HL-60/S4 treated with retinoic acid at 250 ng/mL for 4 days and 3 days (cell line): ENCODE results near the gene RNF11.

Experiments used
- in situ Hi-C: fragments of 300-500 bp; cut with MboI; formaldehyde crosslinking; loops from 2 replicates; pipeline ENCODE4 v1.7.0; 2022; ENCODE audit warnings: low sequenced_read_pairs

RNF11 gene

DNA sequence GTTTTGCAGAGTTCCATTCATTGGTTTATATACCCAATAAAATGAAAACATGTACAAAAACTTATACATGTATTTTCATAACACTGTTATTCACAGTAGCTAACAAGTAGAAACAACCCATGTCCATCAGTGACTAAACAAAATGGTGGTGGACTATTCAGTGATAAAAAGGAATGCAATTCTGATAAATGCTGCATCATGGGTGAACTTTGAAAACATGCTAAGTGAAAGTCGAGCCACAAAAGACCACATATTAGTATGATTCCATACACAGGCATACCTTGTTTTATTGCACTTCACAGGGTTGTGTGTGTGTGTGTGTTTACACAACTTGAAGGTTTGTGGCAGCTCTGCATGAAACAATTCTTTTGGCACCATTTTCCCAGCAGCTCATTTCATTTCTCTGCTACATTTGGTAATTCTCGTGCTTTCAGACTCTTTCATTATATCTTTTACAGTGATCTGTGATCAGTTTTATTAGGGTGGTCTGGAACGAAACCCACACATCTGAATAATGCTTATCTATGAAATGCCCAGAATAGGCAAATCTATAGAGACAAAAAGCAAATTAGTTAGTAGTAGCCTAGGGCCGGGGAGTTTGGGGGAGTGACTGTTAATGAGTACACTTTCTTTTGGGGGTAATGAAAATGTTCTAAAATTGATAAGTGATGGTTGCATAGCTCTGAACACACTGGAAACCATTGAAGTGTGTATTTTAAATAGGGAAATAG is 27.2 kb downstream of the RNF11 start:
- in situ Hi-C loops = no loop called here

DNA sequence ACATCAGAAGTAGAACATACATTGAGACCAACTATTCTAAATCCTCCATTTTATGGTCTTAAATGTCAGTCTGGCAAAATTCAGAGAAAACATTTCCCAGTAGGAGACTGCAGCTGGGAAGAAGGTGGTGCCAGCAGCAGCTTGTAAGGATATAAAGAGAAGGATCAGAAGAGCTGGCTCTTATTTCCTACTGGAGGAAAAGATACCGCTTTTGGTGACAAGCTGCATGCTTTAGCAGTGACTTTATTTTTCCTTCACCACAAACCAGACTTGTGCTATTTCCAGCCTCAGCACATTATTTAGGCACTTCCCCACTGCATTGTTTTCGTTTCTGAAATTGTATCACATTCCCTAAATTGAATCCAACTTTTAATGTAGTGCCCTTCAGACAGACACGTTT is 28.4 kb downstream of the RNF11 start:
- in situ Hi-C loops = no loop called here

DNA sequence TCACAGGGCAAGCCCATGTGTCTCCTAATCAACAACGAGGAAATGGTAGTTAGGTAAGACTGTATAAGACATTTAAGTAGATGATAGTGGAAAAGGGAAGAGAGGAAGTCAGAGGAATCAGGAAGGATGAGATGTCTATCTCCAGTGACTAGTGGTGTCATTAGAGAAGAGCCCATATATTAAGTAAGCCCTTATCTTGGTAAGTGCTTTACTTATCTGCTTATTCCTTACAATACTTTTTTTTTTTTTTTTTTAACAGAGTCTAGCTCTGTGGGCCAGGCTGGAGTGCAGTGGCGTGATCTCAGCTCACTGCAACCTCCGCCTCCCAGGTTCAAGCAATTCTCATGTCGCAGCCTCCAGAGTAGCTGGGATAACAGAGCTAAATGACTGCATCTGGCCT is 29.5 kb downstream of the RNF11 start:
- in situ Hi-C loops = no loop called here

DNA sequence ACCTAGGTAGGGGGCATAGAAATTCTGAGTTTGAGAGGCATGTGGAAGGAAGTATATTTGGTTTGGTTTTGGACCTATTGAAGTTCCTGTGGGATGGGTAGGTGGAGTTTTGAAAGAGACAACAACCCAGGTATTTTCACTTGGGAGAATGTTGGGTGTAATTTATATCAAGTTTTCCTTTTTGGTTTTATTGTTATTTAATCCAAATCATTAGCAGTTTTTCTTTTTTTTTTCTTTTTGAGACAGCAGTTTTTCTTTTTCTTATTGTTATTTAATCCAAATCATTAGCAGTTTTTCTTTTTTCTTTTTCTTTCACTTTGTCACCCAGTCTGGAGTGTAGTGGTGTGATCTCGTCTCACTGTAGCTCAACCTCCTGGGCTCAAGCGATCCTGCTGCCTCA is 30.1 kb downstream of the RNF11 start:
- in situ Hi-C loops = no loop called here

DNA sequence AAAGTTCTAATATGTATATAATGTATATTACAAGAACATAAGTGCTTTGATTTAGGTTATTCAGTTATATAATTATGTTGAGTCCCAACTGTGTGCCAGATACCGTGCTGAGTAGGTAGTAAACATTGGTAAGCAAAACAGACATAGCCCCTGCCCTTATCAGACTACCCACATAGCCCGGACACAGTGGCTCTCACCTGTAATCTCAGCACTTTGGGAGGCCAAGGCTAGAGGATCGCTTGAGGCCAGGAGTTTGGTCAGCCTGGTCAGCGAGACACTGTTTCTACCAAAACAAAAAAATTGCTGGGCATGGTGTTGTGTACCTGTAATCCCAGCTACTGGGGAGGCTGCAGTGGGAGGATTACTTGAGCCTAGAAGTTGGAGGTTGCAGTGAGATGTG is 30.7 kb downstream of the RNF11 start:
- in situ Hi-C loops = no loop called here

DNA sequence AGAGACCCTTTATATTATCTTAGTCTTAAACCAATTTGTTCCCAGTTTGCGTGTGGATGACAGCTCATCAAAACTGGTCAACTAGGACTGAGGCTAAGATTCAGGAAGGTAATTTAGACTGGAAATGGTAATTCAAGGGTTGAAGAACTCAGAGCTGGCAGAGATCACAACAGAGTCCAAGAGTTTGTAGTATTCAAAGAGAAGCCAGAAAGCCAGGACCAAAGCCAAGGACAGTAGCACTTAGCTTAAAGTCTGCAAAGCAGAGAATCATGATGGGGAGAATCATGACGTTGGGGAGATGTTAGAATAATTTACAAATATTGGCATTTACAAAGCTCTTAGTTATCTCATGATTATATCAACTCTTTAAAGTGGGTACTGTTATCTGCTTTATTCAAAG is 32.6 kb downstream of the RNF11 start:
- in situ Hi-C loops = no loop called here

DNA sequence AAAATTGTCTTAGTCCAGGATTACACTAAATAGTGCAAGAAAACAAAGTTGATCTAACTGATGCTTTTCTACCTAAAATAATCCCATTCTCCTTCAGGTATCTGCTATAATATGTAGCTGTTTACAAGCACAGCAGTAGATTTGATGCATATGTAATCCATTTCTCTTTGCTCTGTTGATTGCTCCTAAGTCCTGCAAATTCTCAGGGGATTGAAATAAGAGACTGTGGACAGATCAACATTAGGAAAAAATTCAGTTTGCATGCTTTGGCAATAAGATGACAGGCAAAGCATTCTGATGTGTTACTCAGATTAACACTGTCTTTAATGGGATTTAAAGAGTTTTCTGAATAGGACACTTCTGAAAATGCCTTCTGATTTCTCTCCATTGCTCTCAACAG is 34.7 kb downstream of the RNF11 start:
- in situ Hi-C loops = no loop called here

DNA sequence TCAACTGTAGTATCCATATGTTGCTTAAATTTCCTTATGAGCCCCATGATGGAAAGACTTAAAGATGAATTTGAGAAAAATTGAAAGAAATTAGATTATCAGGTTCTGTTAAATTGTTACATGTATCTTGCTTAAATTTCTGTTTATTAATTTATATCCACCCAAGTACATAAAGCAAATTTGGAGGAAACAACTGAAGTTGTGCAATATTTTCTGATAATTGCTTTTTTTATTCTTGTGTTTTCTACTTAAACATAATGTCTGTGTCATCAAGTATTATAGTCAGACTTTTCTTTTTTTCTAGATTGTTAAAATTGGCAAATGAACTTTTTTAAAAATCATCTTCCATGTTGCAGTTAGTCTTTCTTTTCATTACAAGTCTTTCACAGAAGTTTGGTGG is 36.8 kb downstream of the RNF11 start:
- in situ Hi-C loops = no loop called here

DNA sequence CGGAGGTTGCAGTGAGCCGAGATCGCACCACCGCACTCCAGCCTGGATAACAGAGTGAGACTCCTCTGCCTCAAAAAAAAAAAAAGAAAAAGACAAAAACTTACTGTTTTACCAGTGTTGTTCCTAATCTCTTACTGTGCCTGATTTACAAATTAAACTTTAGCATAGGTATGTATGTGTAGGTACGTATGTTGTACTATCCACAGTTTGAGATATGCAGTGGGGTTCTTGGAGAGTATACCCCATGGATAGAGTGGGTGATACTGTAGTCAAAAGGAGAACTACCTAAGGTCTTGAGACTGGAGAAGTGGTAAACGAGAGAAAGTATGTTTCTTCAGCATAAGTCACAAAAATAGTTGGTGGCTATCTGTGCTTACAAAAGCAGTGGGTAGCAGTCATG is 38.6 kb downstream of the RNF11 start:
- in situ Hi-C loops = no loop called here

DNA sequence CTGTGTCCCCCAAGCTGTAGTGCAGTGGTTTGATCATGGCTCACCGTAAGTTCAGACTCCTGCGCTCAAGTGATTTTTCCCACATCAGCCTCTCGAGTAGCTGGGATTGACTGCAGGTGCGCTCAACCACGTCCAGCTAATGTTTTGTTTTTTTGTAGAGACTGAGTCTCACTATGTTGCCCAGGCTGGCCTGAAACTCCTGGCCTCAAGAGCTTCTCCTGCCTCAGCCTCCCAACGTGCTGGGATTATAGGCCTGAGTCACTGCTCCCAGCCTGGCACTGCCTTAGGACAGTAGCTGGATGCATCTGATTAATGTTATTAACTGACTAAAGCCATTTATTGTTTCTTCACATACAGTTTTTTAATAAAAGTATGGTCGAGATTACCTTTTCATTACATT is 40.2 kb downstream of the RNF11 start:
- in situ Hi-C loops = no loop called here

DNA sequence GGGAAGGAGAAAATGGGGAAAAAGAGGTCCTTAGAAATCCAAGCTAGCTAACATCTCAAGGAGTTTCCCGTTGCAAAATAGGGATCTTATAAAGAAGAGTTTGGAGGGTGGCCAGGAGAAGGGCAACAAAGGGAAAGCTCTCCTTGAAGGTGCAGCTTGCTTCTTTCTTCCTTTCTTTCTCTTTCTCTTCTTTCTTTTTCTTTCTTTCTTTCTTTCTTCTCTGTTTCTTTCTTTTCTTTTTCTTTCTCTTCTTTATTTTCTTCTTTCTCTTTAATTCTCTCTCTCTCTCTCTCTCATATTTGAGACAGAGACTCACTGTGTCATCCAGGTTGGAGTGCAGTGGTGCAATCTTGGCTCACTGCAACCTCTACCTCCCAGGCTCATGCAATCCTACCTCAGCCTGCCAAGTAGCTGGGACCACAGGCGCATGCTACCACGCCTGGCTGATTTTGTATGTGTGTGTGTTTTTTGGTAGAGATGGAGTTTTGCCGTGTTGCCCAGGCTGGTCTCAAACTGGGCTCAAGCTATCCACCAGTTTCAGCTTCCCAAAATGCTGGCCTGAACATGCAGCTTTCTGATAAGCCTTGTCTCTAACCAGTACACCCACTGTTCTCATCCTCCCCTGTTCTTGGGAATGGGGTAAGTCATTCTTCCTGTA is 44.4 kb downstream of the RNF11 start:
- in situ Hi-C loops = no loop called here

DNA sequence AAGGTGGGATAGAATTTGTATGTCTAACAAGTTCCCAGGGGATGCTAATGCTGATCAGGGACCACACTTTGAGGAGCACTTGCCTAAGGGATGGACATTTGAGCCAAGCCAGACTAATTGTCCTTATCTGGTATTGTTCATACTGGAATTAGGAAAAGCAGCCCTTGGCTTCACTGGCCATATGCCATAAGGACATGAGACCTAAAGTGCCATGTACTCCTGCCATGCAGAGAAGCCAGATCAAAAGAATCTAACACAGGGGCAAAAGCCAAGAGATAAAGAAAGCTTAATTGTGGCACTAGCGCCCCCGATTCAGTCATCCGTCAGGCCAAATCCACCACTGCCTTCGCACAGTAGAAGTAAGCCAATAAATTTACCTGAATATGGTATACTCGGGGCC is 45.7 kb downstream of the RNF11 start:
- in situ Hi-C loops = no loop called here

DNA sequence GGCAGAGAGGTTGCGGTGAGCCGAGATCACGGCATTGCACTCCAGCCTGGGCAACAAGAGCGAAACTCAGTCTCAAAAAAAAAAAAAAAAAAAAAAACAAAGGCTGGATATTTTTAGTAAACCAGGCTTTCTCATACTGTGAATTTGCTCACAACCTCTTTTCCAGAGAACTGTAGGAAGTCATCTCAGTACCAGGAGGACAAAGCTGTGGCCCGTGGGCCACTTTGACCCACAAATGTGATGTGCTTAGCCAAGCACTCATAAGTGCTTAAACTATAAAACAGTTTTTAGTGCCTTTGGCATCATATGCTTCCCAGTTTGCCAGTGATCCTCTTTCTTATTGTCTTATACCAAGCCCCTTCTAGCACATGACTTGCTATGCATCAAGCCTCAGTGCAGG is 46.5 kb downstream of the RNF11 start:
- in situ Hi-C loops = no loop called here

DNA sequence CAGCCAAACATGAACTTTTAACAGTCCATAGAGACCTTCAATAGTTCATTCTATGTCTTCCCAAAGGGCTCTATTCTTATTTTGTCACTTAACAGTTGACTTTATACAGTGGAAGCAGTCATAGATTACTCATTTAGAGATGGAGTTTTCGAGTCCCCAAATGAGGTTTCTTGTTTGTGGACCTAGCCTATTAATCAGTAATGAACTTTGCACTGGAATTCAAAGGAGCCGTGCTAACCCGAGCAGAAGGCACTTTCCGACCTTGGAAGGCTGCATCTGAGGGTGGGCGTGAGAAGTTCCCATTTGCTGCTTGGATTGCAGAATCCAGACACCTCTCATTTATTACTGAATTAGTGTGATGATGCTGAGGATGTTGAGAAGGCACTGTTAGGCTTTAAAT is 47.9 kb downstream of the RNF11 start:
- in situ Hi-C loops = no loop called here

DNA sequence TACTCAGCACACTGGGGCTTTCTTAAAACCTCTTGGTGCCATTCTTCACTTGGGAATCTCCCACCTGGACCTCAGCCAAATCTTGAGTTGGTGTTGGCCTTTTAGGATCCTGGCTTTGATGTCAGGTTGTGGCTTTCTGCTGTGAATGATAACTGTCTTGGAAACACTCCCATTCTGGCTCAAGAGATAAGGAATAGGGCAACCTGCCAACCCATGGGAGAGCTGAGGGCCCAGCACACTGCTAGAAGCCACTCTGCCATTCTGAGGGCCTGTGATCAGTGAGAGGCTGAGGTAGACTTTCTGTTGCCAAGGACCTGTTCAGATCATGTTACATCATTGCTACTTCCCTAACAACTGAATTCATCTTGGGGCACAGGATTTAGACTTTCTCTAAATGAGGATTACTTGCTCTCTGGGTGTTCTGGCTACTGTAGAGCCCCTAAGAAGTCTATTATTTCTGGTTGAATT is 48.4 kb downstream of the RNF11 start:
- in situ Hi-C loops = no loop called here

DNA sequence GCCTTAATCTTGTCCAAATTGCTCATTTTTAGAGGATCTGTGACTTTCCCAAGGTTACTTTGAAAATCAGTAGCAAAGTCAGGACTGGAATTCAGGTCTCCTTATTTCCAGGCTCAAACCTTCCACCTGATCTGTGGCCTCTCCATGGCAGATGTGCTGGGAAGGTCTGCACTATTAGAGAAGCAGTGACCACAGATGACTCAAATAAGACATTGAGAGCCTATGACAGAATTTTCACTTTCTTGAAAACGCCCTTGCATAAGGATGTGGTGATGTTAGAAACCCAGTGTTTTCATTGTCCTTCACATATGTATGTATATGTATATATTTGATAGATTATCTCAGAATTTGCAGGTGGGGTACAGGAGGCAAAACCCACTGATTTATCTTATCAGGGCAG is 49.0 kb downstream of the RNF11 start:
- in situ Hi-C loops = no loop called here

DNA sequence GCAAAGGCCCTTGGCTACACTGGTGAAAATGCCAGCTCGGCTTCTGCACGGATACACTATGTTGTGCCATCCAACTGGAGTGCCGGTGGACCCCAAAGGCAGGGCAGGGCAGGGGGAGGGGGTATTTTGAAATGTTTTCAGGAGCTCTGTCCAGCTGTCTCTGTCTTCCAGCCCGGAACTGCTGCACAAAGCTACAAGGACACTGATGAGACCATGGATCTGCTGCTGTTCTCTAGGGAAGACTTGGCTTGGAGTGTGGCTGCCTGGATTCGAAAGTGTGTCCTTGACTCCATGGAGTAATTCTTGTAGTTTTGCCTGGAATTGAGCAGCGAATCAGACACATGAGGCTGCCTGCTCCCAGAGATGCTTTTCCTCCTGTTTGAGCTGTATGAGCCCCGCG is 51.9 kb downstream of the RNF11 start:
- in situ Hi-C loops = no loop called here

DNA sequence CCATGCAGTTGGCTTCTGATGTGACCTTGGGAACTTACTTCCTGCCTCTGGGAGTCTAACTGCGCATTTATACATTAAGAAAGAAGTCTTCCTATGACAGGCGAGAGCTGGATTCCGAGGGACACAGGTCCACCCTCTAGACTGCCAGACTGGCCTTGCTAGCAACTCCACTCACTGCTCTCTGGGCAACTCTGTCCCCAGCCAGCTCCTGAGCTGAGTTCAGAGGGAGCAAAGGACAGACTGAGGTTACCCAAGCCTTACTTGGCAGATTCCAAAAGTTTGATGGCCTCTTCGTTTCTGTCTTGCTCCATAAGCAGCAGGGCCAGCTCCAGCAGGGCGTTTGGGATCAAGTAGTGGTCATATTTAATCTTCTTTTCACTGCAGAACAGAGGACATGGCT is 52.5 kb downstream of the RNF11 start:
- in situ Hi-C loops = no loop called here

DNA sequence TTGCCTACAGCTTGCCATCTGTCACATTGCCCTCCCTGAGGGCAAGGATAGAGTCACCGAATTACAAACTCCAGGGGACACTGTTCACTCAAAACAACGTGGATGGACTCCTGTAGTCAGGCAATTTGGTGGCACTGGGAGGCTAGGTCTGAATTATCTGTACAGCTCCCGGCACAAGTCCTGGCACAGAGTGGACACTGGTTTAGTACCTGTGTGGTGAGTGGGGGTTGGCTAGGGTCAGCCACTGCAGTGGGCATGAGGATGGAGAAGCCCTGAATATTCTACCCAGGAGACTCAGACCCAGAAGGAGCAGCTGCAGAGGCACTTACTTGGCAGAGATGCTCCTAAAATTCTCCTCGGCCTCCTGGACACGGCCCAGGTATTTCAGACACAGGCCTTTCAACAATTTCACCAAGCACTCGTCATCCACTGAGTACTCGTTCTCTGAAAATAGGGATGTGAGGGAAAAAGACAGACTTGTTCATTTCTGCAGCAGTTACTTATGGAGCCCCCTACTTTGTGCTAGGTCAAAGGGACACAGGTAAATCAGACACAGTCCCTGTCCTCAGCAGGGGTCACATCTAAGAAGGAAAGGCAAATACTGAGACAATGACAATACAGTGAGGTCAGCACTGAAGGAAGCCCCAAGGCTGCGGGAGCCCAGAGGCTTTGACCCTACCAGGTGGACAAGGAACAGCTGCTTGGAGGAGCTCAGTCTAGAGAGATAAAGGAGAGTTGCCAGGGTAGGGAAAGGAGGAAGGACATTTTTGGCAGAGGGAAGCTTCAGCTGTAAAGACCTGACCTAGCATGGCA is 53.8 kb downstream of the RNF11 start:
- in situ Hi-C loops = no loop called here

DNA sequence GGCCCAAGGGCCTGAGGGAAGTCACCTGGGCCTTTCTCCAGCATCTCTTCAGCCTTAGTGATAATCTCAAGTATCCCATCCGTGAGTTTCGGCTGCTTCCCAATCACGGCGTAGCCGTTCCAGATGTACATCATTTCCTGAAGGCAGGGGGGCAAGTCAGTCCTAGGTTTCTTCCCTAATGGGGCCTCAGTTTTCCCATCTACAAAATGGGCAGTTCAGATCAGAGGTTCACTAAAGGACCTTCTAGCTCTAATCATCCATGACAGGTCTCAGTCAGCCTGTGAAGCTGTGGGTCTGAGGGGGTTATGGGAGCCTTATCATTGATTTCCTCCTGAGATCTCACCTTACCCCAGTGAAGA is 54.4 kb downstream of the RNF11 start:
- in situ Hi-C loops = no loop called here

DNA sequence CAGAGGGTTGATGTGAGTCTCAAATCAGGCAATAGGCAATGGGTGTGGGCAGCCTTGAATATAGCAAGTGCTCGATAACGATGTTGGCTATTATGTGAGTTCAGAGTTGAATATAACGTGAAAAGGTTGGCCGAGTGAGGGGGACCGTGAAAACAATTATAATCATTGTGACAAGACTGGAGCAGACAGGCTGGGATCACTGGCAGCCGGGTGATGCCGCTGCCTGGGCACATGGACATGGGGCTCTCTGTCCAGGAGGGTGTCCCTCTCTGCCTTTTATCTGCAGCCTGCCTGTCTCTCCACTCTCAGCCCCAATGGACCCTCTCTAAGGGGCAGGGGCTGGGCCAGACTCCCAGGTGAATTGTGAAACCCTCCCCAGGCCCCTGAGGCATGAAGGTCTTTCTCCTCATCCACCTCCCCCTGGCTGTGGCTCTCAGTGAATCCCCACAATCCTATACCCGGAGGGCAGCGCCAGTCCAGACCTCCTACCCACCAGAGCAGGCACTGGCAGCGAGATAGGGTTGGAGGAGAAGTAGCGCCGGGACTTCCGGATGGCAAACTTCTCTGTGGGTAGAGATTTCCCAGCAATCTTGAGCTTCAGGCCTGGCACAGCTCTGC is 57.9 kb downstream of the RNF11 start:
- in situ Hi-C loops = no loop called here
